GM12878 (cell line): ENCODE measurements around the gene TRABD2B. TPM values are rescaled to one million over a fixed set of nuclear protein-coding genes. Genes with fewer than 3 reads are reported as not detected.

Experiments
- ATAC-seq: fragments of 200-7000 bp; cut with Tn5 transposase; 3 replicates; pipeline ENCODE4 v1.9.1; 2020; ENCODE audit warnings: mild to moderate bottlenecking, moderate library complexity
- BruUV-seq: library from RNA; stranded (reverse); fragments of 400-500 nt; replicated peaks from 2 replicates; lab custom pipeline; 2021; lab: Mats Ljungman, UMichigan
- CTCF ChIA-PET: fragments of 300-600 bp; sonication (Branson Sonifier 250); formaldehyde crosslinking; extraction: SDS; loops from one replicate; lab custom pipeline; 2021; ENCODE audit warnings: inconsistent platforms; lab: Yijun Ruan, JAX
- POLR2A ChIA-PET: fragments of 350-600 bp; formaldehyde crosslinking; extraction: SDS; loops from one replicate; lab custom pipeline; 2021; ENCODE audit warnings: inconsistent platforms; lab: Charles Lee
- RAD21 ChIA-PET: fragments of 300-600 bp; sonication (Branson Sonifier 250); formaldehyde crosslinking; loops from one replicate; lab custom pipeline; 2023; ENCODE audit warnings: antibody characterized with exemption; ENCODE audit not compliant: unreplicated experiment; lab: Charles Lee
- SMC1A ChIA-PET: fragments of 300-600 bp; sonication (Branson Sonifier 250); formaldehyde crosslinking; loops from one replicate; lab custom pipeline; 2023; ENCODE audit not compliant: unreplicated experiment, uncharacterized antibody; lab: Charles Lee
- DNase-seq: peaks from one replicate; pipeline ENCODE4 v3.0.0-alpha.2; 2011; ENCODE audit warnings: low read depth, low spot score
- FAIRE-seq: peaks from 3 replicates; lab custom pipeline; 2011; peaks lifted over from hg19 to GRCh38; lab: Jason Lieb, UNC
- H2AFZ ChIP-seq: 2 replicates; pipeline ENCODE4 v1.6.0; 2011; ENCODE audit warnings: low read depth, low read length, control low read depth; ENCODE audit not compliant: control insufficient read depth
- H3K27ac ChIP-seq: 2 replicates; pipeline ENCODE4 v1.5.1; 2011; ENCODE audit warnings: control low read depth; ENCODE audit not compliant: control insufficient read depth, insufficient read depth
- H3K27me3 ChIP-seq, 2 experiments: replicated peaks in 1 of 2; 2 replicates each; pipeline versions ENCODE4 v1.6.0 to v1.6.1; 2011; ENCODE audit warnings: low read length in 1 of 2; ENCODE audit not compliant: control insufficient read depth in 2 of 2, insufficient read depth in 2 of 2
- H3K36me3 ChIP-seq, 2 experiments: 2 replicates each; pipeline ENCODE4 v1.5.1; 2011; ENCODE audit warnings: low read length in 1 of 2; ENCODE audit not compliant: control insufficient read depth in 2 of 2, insufficient read depth in 2 of 2
- H3K4me1 ChIP-seq: 2 replicates; pipeline ENCODE4 v1.6.1; 2011; ENCODE audit warnings: mild to moderate bottlenecking, low read length, moderate library complexity, mixed read lengths; ENCODE audit not compliant: control insufficient read depth, insufficient read depth
- H3K4me2 ChIP-seq: 2 replicates; pipeline ENCODE4 v1.6.0; 2011; ENCODE audit warnings: control low read depth; ENCODE audit not compliant: control insufficient read depth, insufficient read depth
- H3K4me3 ChIP-seq: fragments of 200-600 bp; sonication (generic); 2 replicates; pipeline ENCODE4 v1.5.1; 2016
- H3K79me2 ChIP-seq: 2 replicates; pipeline ENCODE4 v1.6.0; 2011; ENCODE audit warnings: low read length; ENCODE audit not compliant: control insufficient read depth, insufficient read depth
- H3K9ac ChIP-seq: 2 replicates; pipeline ENCODE4 v1.8.0; 2011; ENCODE audit warnings: low read length, control low read depth, mixed read lengths; ENCODE audit not compliant: control insufficient read depth, insufficient read depth
- H3K9me3 ChIP-seq: replicated peaks from 3 replicates; pipeline ENCODE4 v1.5.1; 2011; ENCODE audit warnings: mild to moderate bottlenecking, low read length; ENCODE audit not compliant: control insufficient read depth, insufficient read depth
- H4K20me1 ChIP-seq: 2 replicates; pipeline ENCODE4 v1.6.0; 2011; ENCODE audit not compliant: control insufficient read depth, insufficient read depth
- BCLAF1 ChIP-seq: fragments of 450-650 bp; IDR thresholded peaks from 2 replicates; pipeline ENCODE4 v1.6.1; 2017; ENCODE audit warnings: antibody characterized with exemption, mild to moderate bottlenecking, moderate library complexity
- BHLHE40 ChIP-seq, 2 experiments: fragments of 450-650 bp in 1 of 2; IDR thresholded peaks; 2 replicates each; pipeline ENCODE4 v1.6.1; 2011 to 2017; ENCODE audit warnings: low read depth in 2 of 2, borderline replicate concordance in 1 of 2, improper control_type of control experiment in 1 of 2, low read length in 1 of 2, mild to moderate bottlenecking in 1 of 2
- CHD1 ChIP-seq: IDR thresholded peaks from 2 replicates; pipeline ENCODE4 v1.6.1; 2012; ENCODE audit warnings: low read depth, low read length, improper control_type of control experiment
- FOS ChIP-seq: IDR thresholded peaks from 3 replicates; pipeline ENCODE4 v1.6.1; 2011; ENCODE audit warnings: borderline replicate concordance; ENCODE audit not compliant: insufficient read length; ENCODE audit errors: extremely low read depth
- GABPA ChIP-seq: IDR thresholded peaks from 2 replicates; pipeline ENCODE4 v1.6.1; 2014; ENCODE audit warnings: antibody characterized with exemption, low read depth, mild to moderate bottlenecking, inconsistent platforms
- HDAC6 ChIP-seq: fragments of 200-600 bp; sonication (generic); IDR thresholded peaks from one replicate; pipeline ENCODE4 v1.8.0; 2017; ENCODE audit warnings: antibody characterized with exemption; ENCODE audit not compliant: unreplicated experiment
- NFXL1 ChIP-seq: fragments of 450-650 bp; IDR thresholded peaks from 2 replicates; pipeline ENCODE4 v1.6.1; 2017; ENCODE audit warnings: antibody characterized with exemption, mild to moderate bottlenecking, borderline replicate concordance
- NRF1 ChIP-seq: conservative IDR thresholded peaks from 2 replicates; pipeline ENCODE4 v1.6.1; 2011; ENCODE audit warnings: mild to moderate bottlenecking, low read depth, low read length, improper control_type of control experiment
- POLR2AphosphoS5 ChIP-seq: IDR thresholded peaks from 2 replicates; pipeline ENCODE4 v1.6.1; 2011; ENCODE audit warnings: mild to moderate bottlenecking, low read length, inconsistent platforms
- REST ChIP-seq: IDR thresholded peaks from 2 replicates; pipeline ENCODE4 v1.6.1; 2012; ENCODE audit warnings: mild to moderate bottlenecking, low read depth, low read length
- RUNX3 ChIP-seq: IDR thresholded peaks from 2 replicates; pipeline ENCODE4 v1.6.1; 2012; ENCODE audit warnings: low read length, inconsistent platforms
- SREBF2 ChIP-seq: IDR thresholded peaks from 2 replicates; pipeline ENCODE4 v1.6.1; 2012; ENCODE audit warnings: mild to moderate bottlenecking, low read length
- TCF3 ChIP-seq: IDR thresholded peaks from 2 replicates; pipeline ENCODE4 v1.6.1; 2012; ENCODE audit warnings: low read depth, mild to moderate bottlenecking, low read length, borderline replicate concordance; ENCODE audit not compliant: insufficient read depth
- WGBS: methylation state at CpG from one replicate; pipeline ENCODE4 v1.1.6; 2016; ENCODE audit warnings: low lambda C conversion rate; ENCODE audit not compliant: insufficient replicate concordance, insufficient coverage; ENCODE audit errors: missing lambda C conversion rate; 5-methylcytosine and 5-hydroxymethylcytosine counted together
- in situ Hi-C: fragments of 300-500 bp; cut with MboI; formaldehyde crosslinking; loops from 9 replicates; pipeline ENCODE4 v1.14.3; 2018; ENCODE audit warnings: mixed read lengths
- intact Hi-C: fragments of 100-400 bp; cut with micrococcal nuclease; formaldehyde crosslinking; loops from one replicate; pipeline ENCODE4 v1.14.2; 2022; ENCODE audit not compliant: unreplicated experiment
- polyA plus RNA-seq, 11 experiments: library from polyadenylated mRNA; depleted of rRNA in 4 of 11; unstranded in 6 of 11; stranded (reverse) in 5 of 11; fragments of >200 nt; fragmentation: Nextera tagmentation in 4 of 11; fragmentation: Illumina TruSeq in 1 of 11; extraction: Ambion mirVana in 4 of 11; extraction: Trizol in 1 of 11; gene quantifications; 1 replicate in 1 of 11; 2 replicates in 10 of 11; pipeline versions ENCODE4 v1.2.1 to v1.2.3, GENCODE V29; 2011 to 2016; ENCODE audit warnings: inconsistent platforms in 2 of 11, missing spikeins in 2 of 11, low read depth in 1 of 11
- total RNA-seq, 4 experiments: library from RNA; depleted of rRNA in 3 of 4; stranded (reverse); fragments of >200 nt in 3 of 4; fragmentation: Illumina TruSeq in 1 of 4; extraction: Trizol in 1 of 4; gene quantifications; 2 replicates each; pipeline versions ENCODE4 v1.2.1 to v1.2.3, GENCODE V29; 2013 to 2021
- TF ChIP-seq, protein P1 (sequence below): fragments of 450-650 bp; IDR thresholded peaks from 2 replicates; pipeline ENCODE4 v1.6.1; 2017; ENCODE audit warnings: mild to moderate bottlenecking, low read depth, inconsistent platforms; ENCODE audit not compliant: poor library complexity, severe bottlenecking
- TF ChIP-seq, protein P2 (sequence below): IDR thresholded peaks from 2 replicates; pipeline ENCODE4 v1.6.1; 2012; ENCODE audit warnings: low read depth, low read length, improper control_type of control experiment

The TRABD2B gene
- total and polyA plus RNA-seq, 10 of the 15 experiments (the other 5 are each of a cell fraction or from before 2014, with no cell fraction given), result not detected

DNA sequence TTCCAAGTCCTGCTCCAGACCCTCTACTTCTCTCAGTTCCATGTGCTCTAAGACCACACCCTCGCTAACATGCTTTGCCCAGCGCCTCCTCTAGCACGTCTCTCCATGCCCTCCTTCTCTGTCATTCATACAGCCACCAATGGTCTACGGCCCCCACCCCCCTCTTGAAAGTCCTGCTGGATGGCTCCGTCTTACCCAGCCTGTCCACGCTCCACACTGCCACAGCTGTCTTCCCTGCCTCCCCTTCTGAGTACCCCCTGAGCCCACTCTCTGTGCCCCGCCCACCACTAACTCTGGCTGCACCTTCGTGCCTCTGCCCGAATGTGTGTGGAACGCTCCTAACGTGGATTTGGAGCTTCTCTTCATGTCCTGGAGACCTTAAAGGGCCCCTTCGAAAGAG lies 244.6 kb downstream of the TRABD2B start (continued):
- TF ChIP-seq BCLAF1, result no peak
- TF ChIP-seq TCF3, result no peak
- TF ChIP-seq, protein P1, sequence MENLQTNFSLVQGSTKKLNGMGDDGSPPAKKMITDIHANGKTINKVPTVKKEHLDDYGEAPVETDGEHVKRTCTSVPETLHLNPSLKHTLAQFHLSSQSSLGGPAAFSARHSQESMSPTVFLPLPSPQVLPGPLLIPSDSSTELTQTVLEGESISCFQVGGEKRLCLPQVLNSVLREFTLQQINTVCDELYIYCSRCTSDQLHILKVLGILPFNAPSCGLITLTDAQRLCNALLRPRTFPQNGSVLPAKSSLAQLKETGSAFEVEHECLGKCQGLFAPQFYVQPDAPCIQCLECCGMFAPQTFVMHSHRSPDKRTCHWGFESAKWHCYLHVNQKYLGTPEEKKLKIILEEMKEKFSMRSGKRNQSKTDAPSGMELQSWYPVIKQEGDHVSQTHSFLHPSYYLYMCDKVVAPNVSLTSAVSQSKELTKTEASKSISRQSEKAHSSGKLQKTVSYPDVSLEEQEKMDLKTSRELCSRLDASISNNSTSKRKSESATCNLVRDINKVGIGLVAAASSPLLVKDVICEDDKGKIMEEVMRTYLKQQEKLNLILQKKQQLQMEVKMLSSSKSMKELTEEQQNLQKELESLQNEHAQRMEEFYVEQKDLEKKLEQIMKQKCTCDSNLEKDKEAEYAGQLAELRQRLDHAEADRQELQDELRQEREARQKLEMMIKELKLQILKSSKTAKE, result no peak
- no peak for TF ChIP-seq FOS
- TF ChIP-seq NRF1, result no peak
- TF ChIP-seq, protein P2, sequence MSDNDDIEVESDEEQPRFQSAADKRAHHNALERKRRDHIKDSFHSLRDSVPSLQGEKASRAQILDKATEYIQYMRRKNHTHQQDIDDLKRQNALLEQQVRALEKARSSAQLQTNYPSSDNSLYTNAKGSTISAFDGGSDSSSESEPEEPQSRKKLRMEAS, result no peak

GRCh38 chr1:47751996-47752451 lies 245.2 kb downstream of the TRABD2B start:
- Histone ChIP-seq H3K79me2 (no peaks in the 10 kb centered on the region), H3K27ac (no peak overlapping the region), H3K4me2 (no peak overlapping the region), H3K9ac (no peak overlapping the region), H3K27me3 (no peaks in the 10 kb centered on the region), H3K36me3 (no peaks in the 10 kb centered on the region), H3K4me3 (no peak overlapping the region), H3K4me1 (no peaks in the 10 kb centered on the region), H2AFZ (no peak overlapping the region), H4K20me1 (no peaks in the 10 kb centered on the region), H3K9me3 (no peaks in the 10 kb centered on the region)
- no peak for ATAC-seq
- ChIA-PET RAD21 (no interaction called here), CTCF (no interaction called here), SMC1A (no interaction called here), POLR2A (no interaction called here)
- no peak for DNase-seq
- no TSS peak for BruUV-seq
- 55% methylated on average over 15 of the region's 15 CpGs for WGBS
- in situ Hi-C loops, result no loop called here
- intact Hi-C loops, result no loop called here
- FAIRE-seq, result no peak
- TF ChIP-seq HDAC6 (no peak), BHLHE40 (IDR thresholded peaks at IDR 0.05; ENCODE audit: borderline replicate concordance in 1 of 2, low read depth in 2 of 2, low read length in 1 of 2) (no peak), POLR2AphosphoS5 (no peak), GABPA (no peak), NFXL1 (no peak), CHD1 (no peak), SREBF2 (no peak), RUNX3 (no peak), REST (no peak)
